Fibroblast of upper back skin (primary cell): ENCODE results near the gene NSF.
"Not testable (repeated sequence)": the region's sequence is repeated elsewhere in the genome, so short reads cannot be mapped to it uniquely, and the experiment has no call there.

Experiments
- DNase-seq: peaks from one replicate; pipeline ENCODE4 v3.0.0-alpha.2; 2013

Gene NSF

GRCh38 chr17:46590157-46591146 lies at the start of gene NSF:
Gene NSF, plus strand, starts transcription at chr17:46590669. Its CDS starts 107 bp downstream, at chr17:46590776.
- DNase-seq: not testable (repeated sequence)

DNA sequence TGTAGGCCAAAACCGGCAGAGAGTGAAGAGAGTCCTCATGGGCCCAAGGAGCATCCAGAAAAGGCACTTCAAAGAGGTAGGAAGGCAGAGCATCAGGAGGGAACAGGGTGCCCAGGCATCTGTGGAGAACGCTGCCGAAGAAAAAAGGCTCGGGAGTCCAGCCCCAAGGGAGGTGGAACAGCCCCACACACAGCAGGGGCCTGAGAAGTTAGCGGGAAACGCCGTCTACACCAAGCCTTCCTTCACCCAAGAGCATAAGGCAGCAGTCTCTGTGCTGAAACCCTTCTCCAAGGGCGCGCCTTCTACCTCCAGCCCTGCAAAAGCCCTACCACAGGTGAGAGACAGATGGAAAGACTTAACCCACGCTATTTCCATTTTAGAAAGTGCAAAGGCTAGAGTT lies 41.9 kb upstream of the NSF start:
- DNase-seq: not testable (repeated sequence)

- DNase-seq: not testable (repeated sequence)
These were observed 31.3 kb upstream of the NSF start for GRCh38 chr17:46559155-46559554.

DNA sequence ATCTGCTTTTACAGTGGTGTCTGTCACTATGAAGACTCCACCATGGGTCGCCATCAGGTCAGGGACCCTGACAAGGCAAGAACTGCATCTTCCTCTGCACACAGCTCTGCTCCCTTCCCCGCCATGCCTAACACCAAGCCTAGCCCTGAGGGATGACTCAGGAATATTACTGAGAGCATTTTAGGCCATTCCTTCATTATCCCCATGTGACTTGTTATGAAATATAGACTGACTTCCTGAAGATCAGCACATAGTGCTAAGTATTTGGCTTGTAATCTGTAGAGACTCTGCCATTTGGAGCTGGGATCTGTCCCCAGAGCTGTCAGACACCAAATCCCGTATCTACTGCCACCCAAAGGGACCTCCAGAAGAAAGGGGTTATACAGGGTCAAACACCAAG lies 30.4 kb upstream of the NSF start:
- DNase-seq: not testable (repeated sequence)

- DNase-seq: not testable (repeated sequence)
These were observed 24.2 kb upstream of the NSF start for GRCh38 chr17:46566284-46566683.

DNA sequence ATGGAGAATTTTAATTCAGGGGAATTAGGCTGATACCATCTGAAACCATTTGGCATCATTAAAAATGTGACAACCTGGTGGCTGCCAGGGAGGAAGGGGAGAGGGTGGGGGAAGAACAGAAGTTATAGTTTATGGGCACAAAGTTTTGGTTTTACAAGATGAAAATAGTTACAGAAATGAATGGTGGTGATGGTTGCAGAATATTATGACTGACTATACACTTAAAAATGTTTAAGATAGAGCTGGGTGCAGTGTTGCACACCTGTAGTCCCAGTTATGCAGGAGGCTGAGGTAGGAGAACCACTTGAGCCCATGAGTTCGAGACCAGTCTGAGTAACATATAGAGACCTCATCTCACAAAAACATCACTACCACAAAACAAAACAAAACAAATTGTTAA lies 23.5 kb upstream of the NSF start:
- not testable (repeated sequence) for DNase-seq

- DNase-seq: not testable (repeated sequence)
These were observed 18.7 kb upstream of the NSF start for GRCh38 chr17:46571796-46572195.

- DNase-seq: not testable (repeated sequence)
These were observed 11.1 kb upstream of the NSF start, which contains the start of gene ARL17A for GRCh38 chr17:46579083-46580075. Gene ARL17A, minus strand, starts transcription at chr17:46579691. Its CDS starts 3,369 bp downstream, at chr17:46576322.

DNA sequence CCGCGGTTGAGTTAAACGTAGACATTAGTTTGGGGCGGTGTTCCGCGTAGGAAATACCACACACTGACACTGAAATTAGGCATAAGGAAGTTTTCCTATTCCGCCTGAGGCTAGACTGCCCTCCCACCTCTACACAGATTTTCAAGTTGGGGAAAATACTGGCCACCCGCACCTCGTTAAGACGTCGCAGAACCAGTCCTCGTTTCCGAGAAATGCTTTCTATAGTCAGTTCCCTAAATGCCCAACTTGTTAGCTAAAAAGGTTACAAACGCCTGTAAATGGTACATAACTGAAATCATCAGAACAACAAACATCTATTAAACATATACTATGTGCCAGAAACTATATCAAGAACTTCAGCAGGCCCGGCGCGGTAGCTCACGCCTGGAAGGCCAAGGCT lies 10.4 kb upstream of the NSF start:
- DNase-seq: not testable (repeated sequence)

DNA sequence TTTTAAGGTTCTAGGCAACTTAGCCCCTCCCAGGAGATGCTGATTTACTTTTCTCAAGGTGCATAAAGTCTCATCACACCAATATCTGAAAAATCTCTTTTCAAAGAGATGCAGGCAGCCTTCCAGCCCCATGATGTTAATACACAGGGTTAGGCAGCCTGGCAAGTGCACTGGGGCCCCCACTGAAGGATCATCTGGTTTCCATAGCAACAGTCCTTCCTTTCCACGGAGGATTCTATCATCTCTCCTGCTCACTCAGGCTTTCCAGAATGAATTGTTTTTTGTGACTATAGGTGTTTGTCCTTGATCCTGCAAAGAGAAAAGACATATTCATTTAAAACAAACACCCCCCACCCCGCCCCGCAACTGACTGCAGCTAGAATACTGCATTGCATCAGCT lies 5.0 kb upstream of the NSF start:
- not testable (repeated sequence) for DNase-seq

GRCh38 chr17:46591332-46591731 lies 863 bp downstream of the NSF start:
- DNase-seq: not testable (repeated sequence)

GRCh38 chr17:46598344-46598931 lies 8.0 kb downstream of the NSF start:
- DNase-seq: not testable (repeated sequence)

DNA sequence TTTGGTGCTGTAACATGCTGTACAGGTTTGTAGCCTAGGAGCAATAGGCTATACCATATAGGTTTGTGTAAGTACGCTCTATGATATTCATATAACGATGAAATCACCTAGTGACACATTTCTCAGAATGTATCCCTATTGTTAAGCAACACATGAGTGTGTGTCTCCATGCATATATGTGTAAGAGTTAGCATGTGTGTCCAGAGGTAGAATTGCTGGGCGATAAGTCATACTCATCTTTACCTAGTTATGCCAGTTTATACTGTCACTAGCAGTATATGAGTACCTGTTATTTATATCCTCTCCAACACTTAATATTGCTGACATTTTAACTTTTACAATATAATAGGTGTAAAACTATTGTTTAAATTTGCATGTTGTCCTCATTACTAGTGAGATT lies 10.3 kb downstream of the NSF start:
- DNase-seq: not testable (repeated sequence)

- not testable (repeated sequence) for DNase-seq
These were observed 12.7 kb downstream of the NSF start for GRCh38 chr17:46603125-46603524.

DNA sequence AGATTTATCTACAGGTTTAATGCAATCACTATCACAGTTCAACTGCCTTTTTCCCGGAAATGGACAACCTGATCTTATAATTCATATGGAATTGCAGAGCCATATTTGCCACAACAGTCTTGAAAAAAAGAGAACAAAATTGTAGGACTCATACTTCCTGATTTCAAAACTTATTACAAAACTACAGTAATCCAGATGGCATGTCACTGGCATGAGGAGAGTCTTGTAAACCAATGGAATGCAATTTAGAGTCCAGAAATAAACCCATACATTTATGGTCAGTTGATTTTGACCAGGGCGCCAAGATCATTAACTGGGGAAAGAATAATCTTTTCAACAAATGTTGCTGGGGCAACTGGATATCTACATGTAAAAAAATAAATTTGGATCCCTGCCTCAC lies 20.8 kb downstream of the NSF start:
- not testable (repeated sequence) for DNase-seq

DNA sequence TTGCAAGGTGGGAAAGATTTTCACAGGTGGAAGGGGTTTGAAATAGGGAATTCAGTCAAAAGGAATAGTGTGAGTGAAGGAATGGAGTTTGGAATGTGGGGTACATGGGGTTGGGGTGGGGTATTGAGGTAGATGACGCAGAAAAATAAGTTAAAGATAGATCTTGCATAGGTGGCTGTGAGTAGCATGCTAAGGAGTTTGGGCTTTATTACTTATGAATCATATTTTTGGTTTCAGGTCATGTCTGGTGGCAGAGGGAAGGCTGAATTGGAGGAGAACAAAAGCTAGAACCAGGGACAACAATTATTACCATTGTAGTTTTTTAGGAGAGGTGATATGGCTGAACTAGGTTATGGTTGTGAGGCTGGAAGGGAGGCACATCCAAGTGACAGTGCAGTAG lies 23.4 kb downstream of the NSF start:
- DNase-seq: not testable (repeated sequence)

- DNase-seq: not testable (repeated sequence)
These were observed 26.7 kb downstream of the NSF start for GRCh38 chr17:46617121-46617520.

- DNase-seq: not testable (repeated sequence)
These were observed 28.5 kb downstream of the NSF start for GRCh38 chr17:46618975-46619374.

DNA sequence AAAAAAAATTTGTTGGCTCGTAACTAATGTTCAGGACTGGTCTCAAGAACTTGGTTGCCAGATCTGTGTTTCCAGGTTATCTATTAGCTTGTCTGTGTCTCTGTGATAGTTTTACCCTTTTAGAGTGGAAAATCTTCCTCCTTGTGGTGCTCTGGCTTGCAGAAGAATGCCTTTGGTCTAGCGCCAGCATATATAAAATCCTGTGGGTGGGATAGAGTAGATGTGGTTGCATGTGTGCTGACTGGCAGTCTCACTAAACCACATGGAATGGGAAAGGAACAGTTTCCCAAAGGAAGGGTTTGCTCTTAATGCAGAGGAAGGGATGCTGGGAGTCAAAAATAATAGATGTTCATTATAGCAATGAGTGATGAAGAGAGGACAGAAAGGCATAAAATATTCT lies 33.3 kb downstream of the NSF start:
- DNase-seq: not testable (repeated sequence)

GRCh38 chr17:46624726-46625125 lies 34.3 kb downstream of the NSF start:
- DNase-seq: not testable (repeated sequence)

DNA sequence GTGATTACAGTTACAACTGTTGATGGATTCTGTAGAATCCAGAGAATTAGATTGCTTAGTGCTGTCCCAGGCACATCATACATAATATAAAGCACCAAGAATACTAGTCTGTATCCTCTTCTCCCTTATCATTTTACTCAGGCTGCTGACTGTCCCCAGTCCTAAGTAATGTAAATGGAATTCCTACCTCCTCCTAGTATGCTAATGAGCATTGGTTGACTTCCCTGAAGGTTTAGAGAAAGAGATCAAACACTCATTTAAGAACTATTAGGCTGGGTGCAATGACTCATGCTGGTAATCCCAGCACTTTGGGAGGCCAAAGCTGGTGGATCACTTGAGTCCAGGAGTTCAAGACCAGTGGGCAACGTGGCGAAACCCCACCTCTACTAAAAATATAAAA lies 37.0 kb downstream of the NSF start:
- not testable (repeated sequence) for DNase-seq

- DNase-seq: not testable (repeated sequence)
These were observed 38.4 kb downstream of the NSF start for GRCh38 chr17:46628753-46629436.
